ENCODE measurements around the gene SLC15A3. TPM values are rescaled to one million over a fixed set of nuclear protein-coding genes. Genes with fewer than 3 reads are reported as not detected.

The SLC15A3 gene
- total RNA-seq, 2 donors from 2014 or later: 24.8 to 30.6 TPM

GRCh38 chr11:60934790-60935605 is 17.0 kb downstream of the SLC15A3 start:
- no peak for DNase-seq
- intact Hi-C loops (cut with DNase I): no loop called here
- peak in 1 of 2 donors; percentile 2 for ATAC-seq

DNA sequence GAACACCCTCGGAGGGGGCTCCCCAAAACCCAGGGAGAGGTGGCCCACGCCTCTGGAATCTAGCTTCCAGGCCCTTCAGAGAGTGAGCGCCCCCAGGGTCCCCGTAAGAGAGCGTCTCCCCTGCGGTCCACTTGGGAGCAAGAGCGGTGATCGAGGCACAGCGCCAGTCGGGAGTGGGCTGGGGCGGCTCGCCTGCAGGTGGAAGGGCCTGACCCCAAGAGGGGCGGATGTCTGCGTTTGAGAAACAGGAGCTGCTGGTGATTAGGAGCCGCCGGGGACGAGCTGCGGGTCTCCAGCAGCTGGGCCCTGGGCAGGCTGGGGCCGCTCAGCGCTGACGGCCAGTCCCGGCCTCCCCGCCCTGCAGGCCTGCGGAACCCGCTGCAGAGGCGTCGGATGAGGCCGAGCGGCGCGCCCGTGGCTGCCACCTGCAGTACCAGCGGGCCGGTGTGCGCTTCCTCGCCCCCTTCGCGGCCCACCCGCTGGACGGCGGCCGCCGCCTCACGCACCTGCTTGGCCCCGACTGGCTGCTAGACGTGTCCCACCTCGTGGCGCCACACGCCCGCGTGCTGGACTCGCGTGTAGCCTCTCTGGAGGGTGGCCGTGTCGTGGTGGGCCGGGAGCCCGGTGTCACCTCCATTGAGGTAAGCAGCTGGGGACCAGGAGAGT is 17.7 kb downstream of the SLC15A3 start:
- no peak for DNase-seq
- intact Hi-C loops (cut with DNase I): no loop called here
- no peak for ATAC-seq

DNA sequence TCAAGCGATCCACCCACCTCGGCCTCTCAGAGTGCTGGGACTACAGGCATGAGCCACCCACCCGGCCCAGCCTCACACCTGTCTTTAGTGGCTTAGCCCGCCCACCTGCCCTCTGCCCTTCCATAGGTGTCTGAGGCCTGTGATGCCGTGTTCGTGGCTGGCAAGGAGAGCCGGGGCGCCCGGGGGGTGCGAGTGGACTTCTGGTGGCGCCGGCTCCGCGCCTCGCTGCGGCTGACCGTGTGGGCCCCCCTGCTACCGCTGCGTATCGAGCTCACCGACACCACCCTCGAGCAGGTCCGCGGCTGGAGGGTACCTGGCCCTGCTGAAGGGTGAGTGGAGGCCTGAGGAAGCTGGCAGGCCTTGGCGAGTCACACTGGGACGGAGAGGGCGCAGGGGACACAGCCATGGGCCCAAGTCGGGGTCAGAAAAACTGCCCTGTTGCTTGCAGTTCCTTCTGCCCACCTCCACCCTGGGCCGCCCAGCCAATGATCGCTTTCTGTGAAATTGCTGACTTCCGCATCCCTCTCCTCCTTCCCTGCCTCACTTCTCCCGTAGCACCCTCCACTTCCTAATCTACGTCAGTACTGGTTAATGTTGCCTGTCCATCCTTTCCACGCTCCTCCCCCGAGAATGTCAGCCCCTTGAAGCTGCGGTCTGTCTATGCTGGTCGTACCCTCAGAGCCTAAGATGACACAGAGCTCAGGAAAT is 18.4 kb downstream of the SLC15A3 start:
- intact Hi-C loops (cut with DNase I): no loop called here
- DNase-seq (no peak), ATAC-seq (no peak)

- ATAC-seq (no peak), DNase-seq (no peak)
- intact Hi-C loops (cut with DNase I): no loop called here
Measured at GRCh38 chr11:60932605-60933356, 19.2 kb downstream of the SLC15A3 start.

GRCh38 chr11:60931917-60932316 is 20.1 kb downstream of the SLC15A3 start:
- DNase-seq (no peak), ATAC-seq (no peak)
- intact Hi-C loops (cut with DNase I): no loop called here

DNA sequence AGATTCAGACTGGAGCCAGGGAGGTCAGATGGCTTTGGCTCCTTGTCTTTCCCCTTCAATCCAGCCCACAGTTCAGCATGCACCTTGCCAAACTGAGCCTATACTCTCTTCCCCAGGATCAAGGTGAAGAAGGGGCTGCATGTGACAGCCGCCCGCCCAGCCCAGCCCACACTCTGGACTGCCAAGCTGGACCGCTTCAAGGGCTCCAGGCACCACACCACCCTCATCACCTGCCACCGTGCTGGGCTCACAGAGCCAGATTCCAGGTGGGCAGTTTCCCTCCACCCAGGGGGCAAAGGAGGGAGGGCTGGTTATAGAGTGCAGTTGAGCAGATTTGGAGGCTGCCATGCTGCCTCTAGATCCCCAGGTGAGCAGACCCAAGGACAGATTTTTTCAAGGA is 21.6 kb downstream of the SLC15A3 start:
- no peak for DNase-seq
- ATAC-seq: no peak
- intact Hi-C loops (cut with DNase I): no loop called here

- DNase-seq (no peak), ATAC-seq (no peak)
- intact Hi-C loops (cut with DNase I): no loop called here
Measured at GRCh38 chr11:60929764-60930163, 22.2 kb downstream of the SLC15A3 start.

DNA sequence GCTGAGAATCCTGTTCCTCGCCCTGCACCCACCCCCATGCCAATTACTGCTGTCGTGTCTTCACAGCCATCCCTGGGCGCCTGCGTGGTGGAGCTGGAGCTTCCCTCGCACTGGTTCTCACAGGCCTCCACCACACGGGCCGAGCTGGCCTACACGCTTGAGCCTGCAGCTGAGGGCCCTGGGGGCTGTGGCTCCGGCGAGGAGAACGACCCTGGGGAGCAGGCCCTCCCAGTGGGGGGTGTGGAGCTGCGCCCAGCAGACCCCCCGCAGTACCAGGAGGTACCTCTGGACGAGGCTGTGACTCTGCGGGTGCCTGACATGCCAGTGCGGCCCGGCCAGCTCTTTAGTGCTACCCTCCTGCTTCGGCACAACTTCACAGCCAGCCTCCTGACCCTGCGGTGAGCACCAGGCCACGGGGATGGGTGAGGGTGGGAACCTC is 23.4 kb downstream of the SLC15A3 start:
- DNase-seq: no peak
- intact Hi-C loops (cut with DNase I): no loop called here
- ATAC-seq: no peak

- intact Hi-C loops (cut with DNase I): no loop called here
- no peak for ATAC-seq
- no peak for DNase-seq
Measured at GRCh38 chr11:60927600-60927999, 24.4 kb downstream of the SLC15A3 start.

DNA sequence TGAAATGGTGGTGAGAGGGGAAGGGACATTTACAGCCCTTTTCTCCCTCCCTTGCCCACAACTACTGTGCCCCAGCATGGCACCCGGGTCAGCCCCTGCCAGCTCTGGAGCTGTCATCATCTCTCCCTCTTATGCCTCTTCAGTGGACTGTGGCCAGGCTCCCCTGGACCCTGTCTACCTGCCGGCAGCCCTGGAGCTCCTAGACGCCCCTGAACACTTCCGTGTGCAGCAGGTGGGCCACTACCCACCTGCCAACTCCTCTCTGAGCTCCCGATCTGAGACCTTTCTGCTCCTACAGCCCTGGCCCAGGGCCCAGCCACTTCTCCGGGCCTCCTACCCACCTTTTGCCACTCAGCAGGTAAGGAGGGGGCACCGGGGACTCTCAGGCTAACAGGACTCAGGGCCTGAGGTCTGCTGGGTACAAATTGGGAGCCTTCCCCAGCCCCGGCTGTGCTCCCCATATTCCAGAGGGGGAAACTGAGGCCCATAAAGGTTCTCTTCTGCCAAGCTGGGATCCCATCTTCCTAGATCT is 24.8 kb downstream of the SLC15A3 start:
- no peak for DNase-seq
- no peak for ATAC-seq
- intact Hi-C loops (cut with DNase I): no loop called here

- DNase-seq (no peak), ATAC-seq (no peak)
- intact Hi-C loops (cut with DNase I): no loop called here
Measured at GRCh38 chr11:60926500-60926899, 25.5 kb downstream of the SLC15A3 start.

GRCh38 chr11:60925868-60926267 is 26.1 kb downstream of the SLC15A3 start:
- intact Hi-C loops (cut with DNase I): no loop called here
- ATAC-seq (no peak), DNase-seq (no peak)

DNA sequence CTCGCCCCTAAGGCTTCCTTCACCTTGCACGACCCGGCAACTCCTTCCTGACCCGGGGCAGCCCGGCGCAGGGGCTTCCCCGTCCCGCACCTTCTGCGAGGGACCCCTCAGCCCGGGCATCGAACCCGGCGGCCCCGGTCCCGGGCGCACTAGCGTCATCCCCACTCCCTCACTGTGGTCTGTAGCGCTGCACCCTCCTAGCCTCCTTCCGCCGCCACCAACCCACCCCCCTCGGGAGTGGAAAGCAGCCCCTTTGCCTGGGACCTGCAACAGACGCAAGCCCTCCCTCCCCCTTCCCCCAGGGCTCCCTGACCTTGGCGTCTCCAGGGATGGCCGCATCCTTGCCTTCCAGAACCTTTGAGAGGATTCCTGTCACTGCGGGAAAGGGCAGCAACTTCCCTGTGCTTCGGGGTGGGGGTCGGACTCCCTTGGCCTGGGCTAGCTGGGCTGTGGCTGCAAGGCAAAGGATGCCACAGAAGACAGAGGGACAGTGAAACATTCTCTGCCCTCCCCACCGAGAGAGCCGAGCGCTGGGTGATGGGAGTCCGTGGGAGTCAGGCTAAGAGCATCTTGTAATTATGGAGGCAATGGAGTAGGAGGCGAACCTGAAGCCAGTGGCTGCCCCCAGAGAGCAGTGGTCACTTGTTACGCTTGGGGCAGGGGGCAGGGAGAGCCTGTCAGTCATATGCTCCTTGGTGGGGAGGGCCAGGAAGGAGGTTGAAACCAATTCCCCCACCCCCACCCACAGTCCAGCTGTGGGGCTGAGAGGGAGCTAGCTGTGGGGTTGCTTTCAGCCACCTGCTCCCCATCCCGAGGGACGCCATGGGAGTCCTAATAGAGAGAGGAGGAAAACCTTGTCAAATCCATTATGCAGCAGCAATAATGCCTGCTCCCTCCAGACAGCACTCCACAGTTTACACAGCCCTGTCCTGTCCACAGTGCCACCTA is 26.8 kb downstream of the SLC15A3 start:
- intact Hi-C loops (cut with DNase I): no loop called here
- no peak for DNase-seq
- peak in 1 of 2 donors; percentile 6 for ATAC-seq

GRCh38 chr11:60924110-60924905 is 27.7 kb downstream of the SLC15A3 start, which contains the start of gene TMEM132A:
Gene TMEM132A, plus strand, starts transcription at chr11:60924460. Its CDS starts 174 bp downstream, at chr11:60924634.
- ATAC-seq (peak; percentile 89 to 90), DNase-seq (peak; percentile 85)
- intact Hi-C loops (cut with DNase I): no loop called here

- ATAC-seq: peak in 1 of 2 donors; percentile 11
- DNase-seq: no peak
- intact Hi-C loops (cut with DNase I): no loop called here
Measured at GRCh38 chr11:60923800-60924109, 28.2 kb downstream of the SLC15A3 start.

GRCh38 chr11:60923326-60923725 is 28.6 kb downstream of the SLC15A3 start:
- ATAC-seq: no peak
- intact Hi-C loops (cut with DNase I): no loop called here
- DNase-seq: no peak

DNA sequence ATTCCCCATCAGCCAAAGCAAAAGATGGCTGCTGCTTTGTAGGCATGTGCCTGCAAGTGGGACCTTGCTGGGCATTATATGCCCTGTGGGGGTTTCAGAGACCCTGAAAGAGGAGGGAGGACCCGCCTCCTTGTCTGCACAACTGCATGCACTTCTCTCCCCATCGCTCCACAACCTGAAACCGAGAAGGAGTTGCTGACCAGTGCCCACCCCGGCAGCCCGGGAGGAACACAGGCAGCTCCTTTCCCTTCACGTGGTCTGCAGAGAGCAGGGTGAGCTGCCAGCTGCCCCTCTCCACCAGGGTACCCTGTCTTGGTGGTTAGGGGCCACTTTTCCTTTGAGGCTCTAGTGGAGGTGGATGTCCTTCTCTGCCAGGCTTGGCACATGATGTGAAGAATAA is 29.1 kb downstream of the SLC15A3 start:
- ATAC-seq: no peak
- no peak for DNase-seq
- intact Hi-C loops (cut with DNase I): no loop called here

Data from left cardiac atrium (tissue), 4 donors.